ENCODE data around the gene COL7A1. TPM values are rescaled to one million over a fixed set of nuclear protein-coding genes. Genes with fewer than 3 reads are reported as not detected.
"Not testable (repeated sequence)": the region's sequence is repeated elsewhere in the genome, so short reads cannot be mapped to it uniquely, and the experiment has no call there.

COL7A1 gene
- total RNA-seq, 4 donors from 2014 or later, result 0.88 to 21.6 (median 19.1) TPM

- H3K4me3 ChIP-seq, result no peak overlapping the region
- no peak overlapping the region for H3K27ac ChIP-seq
- TF ChIP-seq CTCF (IDR thresholded peaks at IDR 0.05), result no peak
- no peak for TF ChIP-seq POLR2A (IDR thresholded peaks at IDR 0.05)
- intact Hi-C loops (cut with DNase I; ENCODE audit: low total_unique reads), result no loop called here
- H3K27me3 ChIP-seq, result no peaks in the 10 kb centered on the region
- no peaks in the 10 kb centered on the region for H3K4me1 ChIP-seq
- DNase-seq, result no peak
- H3K9me3 ChIP-seq, result no peaks in the 10 kb centered on the region
- no peaks in the 10 kb centered on the region for H3K36me3 ChIP-seq
These were observed 41.0 kb downstream of the COL7A1 start for GRCh38 chr3:48553886-48554845.

- intact Hi-C loops (cut with DNase I; ENCODE audit: low total_unique reads), result no loop called here
- Histone ChIP-seq H3K9me3 (no peaks in the 10 kb centered on the region), H3K27ac (no peak overlapping the region), H3K27me3 (no peaks in the 10 kb centered on the region), H3K4me1 (no peaks in the 10 kb centered on the region), H3K4me3 (no peak overlapping the region), H3K36me3 (no peaks in the 10 kb centered on the region)
- TF ChIP-seq POLR2A (IDR thresholded peaks at IDR 0.05) (no peak), CTCF (IDR thresholded peaks at IDR 0.05) (no peak)
- no peak for DNase-seq
These were observed 41.8 kb downstream of the COL7A1 start for GRCh38 chr3:48553361-48553760.

- Histone ChIP-seq H3K4me1 (no peaks in the 10 kb centered on the region), H3K27ac (no peak overlapping the region), H3K36me3 (no peaks in the 10 kb centered on the region), H3K27me3 (no peaks in the 10 kb centered on the region), H3K9me3 (no peaks in the 10 kb centered on the region), H3K4me3 (no peak overlapping the region)
- intact Hi-C loops (cut with DNase I; ENCODE audit: low total_unique reads), result no loop called here
- no peak for DNase-seq
- TF ChIP-seq POLR2A (IDR thresholded peaks at IDR 0.05) (no peak), CTCF (IDR thresholded peaks at IDR 0.05) (no peak)
These were observed 42.8 kb downstream of the COL7A1 start for GRCh38 chr3:48552111-48552951.

- H3K9me3 ChIP-seq; H3K36me3 ChIP-seq; intact Hi-C loops (cut with DNase I; ENCODE audit: low total_unique reads); H3K4me3 ChIP-seq; DNase-seq; H3K27ac ChIP-seq; H3K4me1 ChIP-seq; H3K27me3 ChIP-seq: not testable (repeated sequence)
These were observed 43.5 kb downstream of the COL7A1 start for GRCh38 chr3:48551651-48552050.

- Histone ChIP-seq H3K36me3 (no peaks in the 10 kb centered on the region), H3K4me1 (no peaks in the 10 kb centered on the region), H3K27ac (no peak overlapping the region), H3K4me3 (no peak overlapping the region), H3K27me3 (no peaks in the 10 kb centered on the region), H3K9me3 (no peaks in the 10 kb centered on the region)
- intact Hi-C loops (cut with DNase I; ENCODE audit: low total_unique reads), result loop anchor here (5.0 kb wide), 1 partner anchor 82 kb away; a partner anchor contains a TSS
- peak; percentile 90 to 97 (median 93) for TF ChIP-seq CTCF (IDR thresholded peaks at IDR 0.05)
- TF ChIP-seq POLR2A (IDR thresholded peaks at IDR 0.05), result no peak
- DNase-seq, result peak; percentile 84 to 85
These were observed 46.1 kb downstream of the COL7A1 start for GRCh38 chr3:48548729-48549705.

All from uterus (tissue), 4 donors.